ENCODE results near the gene FHAD1. TPM values are rescaled to one million over a fixed set of nuclear protein-coding genes. Genes with fewer than 3 reads are reported as not detected.
A peak's percentile ranks its signal among the peaks of the same experiment; 100 is the strongest.

FHAD1 gene
- total and polyA plus RNA-seq, 9 of the 15 experiments (the other 6 are each of a cell fraction or from before 2014, with no cell fraction given): 0.32 to 2.1 (median 1.5) TPM; not detected in 1

DNA sequence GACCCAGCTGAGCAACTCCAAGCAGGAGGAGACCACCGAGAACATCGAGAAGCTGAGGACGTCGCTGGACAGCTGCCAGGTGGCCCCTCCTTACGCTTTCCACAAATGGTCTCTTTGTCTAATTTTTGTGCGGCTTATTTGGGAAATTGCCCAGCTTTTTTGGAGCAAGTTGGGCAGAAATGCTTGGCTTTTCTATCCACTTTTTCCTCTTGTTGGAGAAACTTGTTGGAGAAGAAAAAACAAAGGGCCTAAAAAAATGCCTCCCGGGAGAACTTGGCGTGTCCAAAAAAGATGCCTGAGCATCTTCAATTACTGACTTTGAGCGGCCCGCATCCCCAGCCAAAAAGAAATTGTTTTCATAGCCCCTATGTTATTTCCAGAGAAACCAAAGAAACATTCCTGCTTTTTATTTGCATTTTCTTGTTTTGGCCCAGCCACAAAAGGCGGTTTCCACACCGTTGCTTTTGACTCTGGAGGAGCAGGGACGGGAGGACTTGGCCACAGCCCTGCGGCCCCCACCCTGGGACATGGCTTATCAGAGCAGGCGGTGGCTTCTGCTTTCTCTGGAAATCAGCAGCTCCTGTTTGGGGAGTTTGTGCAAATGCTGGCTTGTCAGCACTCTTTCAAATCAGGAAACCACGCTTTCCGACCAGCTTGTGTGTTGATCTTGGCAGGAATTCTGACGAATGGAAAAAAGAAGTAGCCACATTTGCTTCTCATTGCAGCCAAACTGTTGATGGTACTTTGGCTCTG is 81.5 kb downstream of the FHAD1 start (continued):
- TF ChIP-seq ZNF449 (CRISPR knock-in tag; IDR thresholded peaks at IDR 0.05) (no peak), KLF13 (tag; IDR thresholded peaks at IDR 0.05; ENCODE audit: borderline replicate concordance, low read depth) (no peak), SMARCC2 (IDR thresholded peaks at IDR 0.05; ENCODE audit: low read depth) (no peak), SMAD4 (CRISPR knock-in tag; conservative IDR thresholded peaks at IDR 0.05) (peak; percentile 38; the same call in 1 of the 2 replicates), ZNF551 (CRISPR knock-in tag; IDR thresholded peaks at IDR 0.05) (no peak), PHF8 (IDR thresholded peaks at IDR 0.05; ENCODE audit: borderline replicate concordance, low read length) (no peak), ZNF263 (CRISPR knock-in tag; IDR thresholded peaks at IDR 0.05; ENCODE audit: borderline replicate concordance) (peak; percentile 85), CTCF (IDR thresholded peaks at IDR 0.05 in 2 of 3, conservative IDR thresholded peaks at IDR 0.05 in 1 of 3; ENCODE audit: insufficient read depth in 2 of 3, low read depth in 1 of 3, low read length in 3 of 3) (no peak), SOX6 (IDR thresholded peaks at IDR 0.05) (peak; percentile 46; the same call in 1 of the 2 replicates), CHD1 (IDR thresholded peaks at IDR 0.05; ENCODE audit: low read length) (no peak), SFPQ (IDR thresholded peaks at IDR 0.05; ENCODE audit: low read depth, low read length) (no peak), KDM1A (IDR thresholded peaks at IDR 0.05) (no peak; a peak in 1 of 4 replicates), DDX20 (tag; IDR thresholded peaks at IDR 0.05; ENCODE audit: low read depth) (peak; percentile 66), ZNF696 (CRISPR knock-in tag; conservative IDR thresholded peaks at IDR 0.05) (no peak), KLF6 (CRISPR knock-in tag; IDR thresholded peaks at IDR 0.05; ENCODE audit: borderline replicate concordance) (no peak), MTA1 (IDR thresholded peaks at IDR 0.05; ENCODE audit: borderline replicate concordance) (peak; percentile 46; the same call in 1 of the 2 replicates), SRSF3 (IDR thresholded peaks at IDR 0.05; ENCODE audit: insufficient read depth, low read length) (no peak)
- TF ChIP-seq, protein P1, sequence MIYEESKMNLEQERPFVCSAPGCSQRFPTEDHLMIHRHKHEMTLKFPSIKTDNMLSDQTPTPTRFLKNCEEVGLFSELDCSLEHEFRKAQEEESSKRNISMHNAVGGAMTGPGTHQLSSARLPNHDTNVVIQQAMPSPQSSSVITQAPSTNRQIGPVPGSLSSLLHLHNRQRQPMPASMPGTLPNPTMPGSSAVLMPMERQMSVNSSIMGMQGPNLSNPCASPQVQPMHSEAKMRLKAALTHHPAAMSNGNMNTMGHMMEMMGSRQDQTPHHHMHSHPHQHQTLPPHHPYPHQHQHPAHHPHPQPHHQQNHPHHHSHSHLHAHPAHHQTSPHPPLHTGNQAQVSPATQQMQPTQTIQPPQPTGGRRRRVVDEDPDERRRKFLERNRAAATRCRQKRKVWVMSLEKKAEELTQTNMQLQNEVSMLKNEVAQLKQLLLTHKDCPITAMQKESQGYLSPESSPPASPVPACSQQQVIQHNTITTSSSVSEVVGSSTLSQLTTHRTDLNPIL (CRISPR knock-in tag; IDR thresholded peaks at IDR 0.05): no peak
- TF ChIP-seq, protein P2, sequence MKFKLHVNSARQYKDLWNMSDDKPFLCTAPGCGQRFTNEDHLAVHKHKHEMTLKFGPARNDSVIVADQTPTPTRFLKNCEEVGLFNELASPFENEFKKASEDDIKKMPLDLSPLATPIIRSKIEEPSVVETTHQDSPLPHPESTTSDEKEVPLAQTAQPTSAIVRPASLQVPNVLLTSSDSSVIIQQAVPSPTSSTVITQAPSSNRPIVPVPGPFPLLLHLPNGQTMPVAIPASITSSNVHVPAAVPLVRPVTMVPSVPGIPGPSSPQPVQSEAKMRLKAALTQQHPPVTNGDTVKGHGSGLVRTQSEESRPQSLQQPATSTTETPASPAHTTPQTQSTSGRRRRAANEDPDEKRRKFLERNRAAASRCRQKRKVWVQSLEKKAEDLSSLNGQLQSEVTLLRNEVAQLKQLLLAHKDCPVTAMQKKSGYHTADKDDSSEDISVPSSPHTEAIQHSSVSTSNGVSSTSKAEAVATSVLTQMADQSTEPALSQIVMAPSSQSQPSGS (CRISPR knock-in tag; IDR thresholded peaks at IDR 0.05): no peak

All from K562 (cell line).